Measurements from ENCODE around the gene CCDC85C. TPM values are rescaled to one million over a fixed set of nuclear protein-coding genes. Genes with fewer than 3 reads are reported as not detected.

CCDC85C gene
- total RNA-seq, 1 donor = 11.2 TPM

DNA sequence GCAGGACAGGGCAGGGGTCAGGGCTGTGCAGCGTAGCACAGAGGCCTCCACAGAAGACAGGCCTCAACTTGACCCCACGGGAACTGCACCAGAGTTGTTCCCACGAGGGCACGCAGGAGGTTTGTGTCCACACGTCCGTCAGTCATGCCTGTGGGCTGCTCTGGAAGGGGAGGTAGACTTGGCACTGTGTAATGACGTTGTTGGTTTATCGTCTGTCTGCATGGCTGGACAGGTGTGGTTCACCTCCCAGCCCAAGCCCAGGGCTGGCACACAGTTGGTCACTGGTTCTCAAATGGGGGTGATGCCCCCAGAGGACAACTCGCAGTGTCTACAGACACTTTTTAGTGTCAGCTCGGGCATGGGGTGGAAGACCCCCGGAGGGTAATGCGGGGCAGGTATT lies 77.0 kb downstream of the CCDC85C start:
- TF ChIP-seq, protein P1, sequence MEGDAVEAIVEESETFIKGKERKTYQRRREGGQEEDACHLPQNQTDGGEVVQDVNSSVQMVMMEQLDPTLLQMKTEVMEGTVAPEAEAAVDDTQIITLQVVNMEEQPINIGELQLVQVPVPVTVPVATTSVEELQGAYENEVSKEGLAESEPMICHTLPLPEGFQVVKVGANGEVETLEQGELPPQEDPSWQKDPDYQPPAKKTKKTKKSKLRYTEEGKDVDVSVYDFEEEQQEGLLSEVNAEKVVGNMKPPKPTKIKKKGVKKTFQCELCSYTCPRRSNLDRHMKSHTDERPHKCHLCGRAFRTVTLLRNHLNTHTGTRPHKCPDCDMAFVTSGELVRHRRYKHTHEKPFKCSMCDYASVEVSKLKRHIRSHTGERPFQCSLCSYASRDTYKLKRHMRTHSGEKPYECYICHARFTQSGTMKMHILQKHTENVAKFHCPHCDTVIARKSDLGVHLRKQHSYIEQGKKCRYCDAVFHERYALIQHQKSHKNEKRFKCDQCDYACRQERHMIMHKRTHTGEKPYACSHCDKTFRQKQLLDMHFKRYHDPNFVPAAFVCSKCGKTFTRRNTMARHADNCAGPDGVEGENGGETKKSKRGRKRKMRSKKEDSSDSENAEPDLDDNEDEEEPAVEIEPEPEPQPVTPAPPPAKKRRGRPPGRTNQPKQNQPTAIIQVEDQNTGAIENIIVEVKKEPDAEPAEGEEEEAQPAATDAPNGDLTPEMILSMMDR (IDR thresholded peaks at IDR 0.05; ENCODE audit: insufficient read depth, low read depth, low read length) = no peak
- DNase-seq (ENCODE audit: low read depth) = no peak
- H3K4me3 ChIP-seq (ENCODE audit: low read depth, low read length) = no peak overlapping the region

DNA sequence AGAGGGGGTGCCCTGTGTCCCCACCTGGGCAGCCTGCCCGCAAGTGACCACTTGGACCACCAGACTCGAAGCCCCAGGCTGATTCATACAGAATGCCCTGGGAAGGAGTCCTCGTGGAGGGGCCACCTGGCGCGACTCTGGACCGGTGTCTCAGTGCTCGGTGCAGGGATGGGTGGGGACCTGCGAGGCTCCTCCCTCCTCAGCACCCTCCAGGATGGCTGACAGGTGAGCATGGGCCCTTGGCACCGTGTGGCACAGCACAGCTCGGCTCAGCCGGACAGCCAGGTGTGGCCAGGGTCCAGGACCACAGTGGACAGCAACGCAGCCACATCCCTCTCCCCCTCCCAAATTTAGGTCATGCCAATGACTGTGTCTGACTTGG lies 78.3 kb downstream of the CCDC85C start:
- no peak overlapping the region for H3K4me3 ChIP-seq (ENCODE audit: low read depth, low read length)
- TF ChIP-seq, protein P1 (IDR thresholded peaks at IDR 0.05; ENCODE audit: insufficient read depth, low read depth, low read length) = no peak
- no peak for DNase-seq (ENCODE audit: low read depth)

DNA sequence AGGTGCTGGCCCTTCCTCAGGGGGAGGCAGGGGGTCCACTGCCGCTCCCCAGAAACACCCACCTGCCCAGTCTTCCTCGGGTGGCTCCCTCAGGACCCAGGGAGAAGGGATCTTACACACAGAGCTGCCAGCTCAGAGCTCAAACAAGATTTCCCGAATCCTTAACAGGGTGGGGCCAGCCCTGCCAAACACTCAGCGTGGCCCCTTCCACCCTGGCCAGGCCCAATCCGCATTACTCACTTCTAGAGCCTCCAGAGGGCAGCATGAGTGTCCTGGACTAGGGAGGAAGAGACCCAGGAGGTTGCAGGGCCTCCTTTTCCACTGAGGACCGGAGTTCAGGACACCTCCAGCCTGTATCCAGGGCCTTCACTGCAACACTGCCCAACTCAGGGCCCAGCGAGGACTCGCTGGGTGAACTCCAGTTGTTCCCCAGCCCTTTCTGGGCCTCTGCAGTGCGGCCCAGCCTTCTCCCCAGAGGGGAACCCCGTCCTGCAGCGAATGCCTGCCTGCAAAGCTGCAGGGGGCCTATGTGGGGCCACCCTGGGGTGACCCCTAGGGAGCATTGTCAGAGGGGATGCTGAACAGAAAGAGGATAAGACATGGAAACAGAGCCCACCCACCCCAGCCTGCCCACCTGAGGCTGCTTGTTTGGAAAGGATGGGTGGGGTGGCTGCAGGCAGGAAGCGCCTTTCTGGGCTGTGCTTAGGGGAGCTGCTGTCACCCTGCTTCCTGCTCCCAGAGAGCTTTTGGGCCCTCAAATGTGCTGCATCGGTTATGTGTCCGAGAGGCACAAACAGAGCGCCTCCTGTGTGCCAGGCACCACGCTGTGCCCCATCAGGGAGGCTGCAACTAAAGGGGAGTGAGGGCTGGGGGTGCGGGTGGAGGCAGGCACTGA lies 79.0 kb downstream of the CCDC85C start:
- peak; percentile 55 for DNase-seq (ENCODE audit: low read depth)
- TF ChIP-seq, protein P1 (IDR thresholded peaks at IDR 0.05; ENCODE audit: insufficient read depth, low read depth, low read length) = peak; percentile 46
- no peak overlapping the region for H3K4me3 ChIP-seq (ENCODE audit: low read depth, low read length)

DNA sequence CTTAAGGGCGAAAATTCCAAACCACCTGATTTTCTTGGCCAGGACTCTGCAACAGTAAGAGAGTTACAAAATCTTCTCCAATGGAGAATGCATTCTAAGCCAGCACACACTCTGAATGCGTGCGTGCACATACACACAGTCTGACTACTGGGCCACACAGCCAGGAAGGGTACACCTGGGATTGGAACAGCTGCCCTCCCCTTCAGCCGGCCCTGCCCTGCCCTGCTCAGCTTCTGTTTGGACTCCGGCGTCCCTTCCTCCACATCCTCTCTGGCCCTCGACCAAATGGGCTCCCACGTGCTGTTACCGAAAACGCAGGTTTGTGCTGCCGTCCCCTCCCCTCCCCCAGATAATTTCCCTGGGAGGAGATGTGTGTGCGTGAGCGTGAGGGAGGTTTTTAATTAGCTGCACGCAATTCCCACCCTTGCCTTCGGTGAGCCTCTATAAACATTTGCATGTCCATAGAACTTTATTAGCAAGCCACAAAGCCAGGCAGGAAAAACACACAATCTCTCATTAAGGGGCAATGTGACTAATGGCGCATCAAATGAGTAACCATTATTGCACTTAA lies 79.8 kb downstream of the CCDC85C start:
- DNase-seq (ENCODE audit: low read depth) = peak; percentile 27
- TF ChIP-seq, protein P1 (IDR thresholded peaks at IDR 0.05; ENCODE audit: insufficient read depth, low read depth, low read length) = no peak
- no peak overlapping the region for H3K4me3 ChIP-seq (ENCODE audit: low read depth, low read length)

DNA sequence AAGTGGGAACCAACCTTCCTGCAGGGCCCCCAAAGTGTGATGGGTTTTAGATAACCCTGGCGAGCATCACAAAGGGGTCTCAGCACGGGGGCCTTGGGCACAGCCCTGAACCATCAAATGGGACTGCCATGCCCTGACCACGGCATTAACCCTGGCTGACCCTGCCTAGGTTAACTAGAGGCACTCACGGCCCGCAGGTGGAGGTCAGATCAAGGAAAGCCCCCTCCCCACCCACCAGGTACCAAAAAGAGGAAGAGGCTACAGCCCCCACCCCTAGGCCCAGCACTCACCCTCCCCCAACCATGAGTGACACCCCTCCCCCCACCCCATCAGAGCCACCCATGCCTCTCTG lies 80.3 kb downstream of the CCDC85C start:
- TF ChIP-seq, protein P1 (IDR thresholded peaks at IDR 0.05; ENCODE audit: insufficient read depth, low read depth, low read length) = no peak
- no peak overlapping the region for H3K4me3 ChIP-seq (ENCODE audit: low read depth, low read length)
- no peak for DNase-seq (ENCODE audit: low read depth)

DNA sequence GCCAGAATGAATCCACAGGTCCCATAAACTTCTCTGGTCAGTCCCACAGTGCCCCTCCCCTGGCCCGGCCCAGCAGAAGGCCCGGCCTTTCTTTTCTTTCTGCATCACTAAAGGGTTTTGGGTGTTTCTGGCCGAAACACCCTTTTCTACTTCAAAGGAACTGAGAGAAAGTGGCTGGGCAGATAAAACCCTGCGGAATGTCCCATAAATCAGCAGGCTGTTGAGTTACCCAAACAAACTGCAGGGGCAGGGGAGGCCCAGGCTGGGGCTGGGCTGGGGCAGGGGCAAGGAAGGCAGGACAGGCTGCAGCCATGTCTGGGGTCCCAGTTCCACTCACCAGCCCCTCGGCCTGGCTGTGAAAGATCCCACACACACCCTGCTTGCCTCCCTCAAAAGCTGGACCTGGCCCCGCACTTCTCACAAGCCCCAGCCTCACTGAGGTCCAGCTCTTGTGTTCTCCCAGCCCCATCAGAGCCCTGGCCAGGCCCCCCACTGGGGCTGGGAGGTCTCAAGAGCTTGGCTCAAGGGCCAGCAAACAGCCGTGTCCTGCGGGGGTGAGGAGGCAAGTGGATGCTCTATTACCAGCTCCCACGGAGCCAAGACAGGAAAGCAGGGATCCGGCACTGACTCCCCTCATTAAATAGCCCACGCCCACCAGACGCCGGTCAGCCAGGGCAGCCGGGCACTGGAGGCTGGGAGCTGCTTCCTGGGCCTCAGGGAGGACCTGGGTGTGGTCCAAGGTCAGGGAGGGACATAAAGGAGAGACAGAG lies 80.9 kb downstream of the CCDC85C start:
- peak; percentile 71 for DNase-seq (ENCODE audit: low read depth)
- no peak overlapping the region for H3K4me3 ChIP-seq (ENCODE audit: low read depth, low read length)
- TF ChIP-seq, protein P1 (IDR thresholded peaks at IDR 0.05; ENCODE audit: insufficient read depth, low read depth, low read length) = no peak
